ENCODE measurements around the gene M1AP.

DNA sequence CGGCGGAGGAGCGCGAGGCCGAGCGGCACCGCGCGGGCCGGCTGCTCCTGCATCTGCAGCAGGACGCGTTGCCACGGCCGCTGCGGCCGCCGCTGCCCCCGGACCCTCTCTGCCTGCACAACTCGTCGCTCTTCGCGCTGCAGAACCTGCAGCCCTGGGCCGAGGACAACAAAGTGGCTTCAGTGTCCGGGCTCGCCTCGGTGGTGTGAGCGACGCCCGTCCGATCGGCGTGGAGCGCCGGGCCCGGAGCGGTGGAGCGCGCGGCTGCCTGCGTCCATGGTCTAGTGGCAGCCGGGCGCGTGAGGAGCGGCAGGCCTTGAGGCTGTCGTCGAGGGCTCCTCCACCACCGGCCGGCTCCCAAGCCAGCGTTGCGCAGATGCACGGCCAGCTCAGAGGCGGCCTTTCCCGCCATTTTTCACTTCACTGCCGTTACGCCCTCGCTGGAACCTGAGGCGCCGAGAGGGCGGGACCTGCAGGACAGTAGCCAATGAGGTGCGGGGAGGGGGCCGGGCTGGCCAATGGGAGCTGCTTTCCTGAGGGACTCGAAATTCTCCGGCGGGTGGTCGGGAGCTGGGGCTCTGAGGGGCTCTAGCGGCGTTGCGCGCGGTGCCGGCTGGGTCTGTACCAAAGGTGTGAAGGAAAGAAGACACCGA is 132.0 kb downstream of the M1AP start:
- TF ChIP-seq, protein P1, sequence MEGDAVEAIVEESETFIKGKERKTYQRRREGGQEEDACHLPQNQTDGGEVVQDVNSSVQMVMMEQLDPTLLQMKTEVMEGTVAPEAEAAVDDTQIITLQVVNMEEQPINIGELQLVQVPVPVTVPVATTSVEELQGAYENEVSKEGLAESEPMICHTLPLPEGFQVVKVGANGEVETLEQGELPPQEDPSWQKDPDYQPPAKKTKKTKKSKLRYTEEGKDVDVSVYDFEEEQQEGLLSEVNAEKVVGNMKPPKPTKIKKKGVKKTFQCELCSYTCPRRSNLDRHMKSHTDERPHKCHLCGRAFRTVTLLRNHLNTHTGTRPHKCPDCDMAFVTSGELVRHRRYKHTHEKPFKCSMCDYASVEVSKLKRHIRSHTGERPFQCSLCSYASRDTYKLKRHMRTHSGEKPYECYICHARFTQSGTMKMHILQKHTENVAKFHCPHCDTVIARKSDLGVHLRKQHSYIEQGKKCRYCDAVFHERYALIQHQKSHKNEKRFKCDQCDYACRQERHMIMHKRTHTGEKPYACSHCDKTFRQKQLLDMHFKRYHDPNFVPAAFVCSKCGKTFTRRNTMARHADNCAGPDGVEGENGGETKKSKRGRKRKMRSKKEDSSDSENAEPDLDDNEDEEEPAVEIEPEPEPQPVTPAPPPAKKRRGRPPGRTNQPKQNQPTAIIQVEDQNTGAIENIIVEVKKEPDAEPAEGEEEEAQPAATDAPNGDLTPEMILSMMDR (IDR thresholded peaks at IDR 0.05): no peak
- no peak for TF ChIP-seq POLR2A (IDR thresholded peaks at IDR 0.05)
- no peak for TF ChIP-seq POLR2AphosphoS5 (IDR thresholded peaks at IDR 0.05)
- TF ChIP-seq EP300 (IDR thresholded peaks at IDR 0.05): no peak

Measured in sigmoid colon (tissue), 4 donors.